SW 1271 (cell line): ENCODE results near the gene OR1J2.
"Not testable (repeated sequence)": the region's sequence is repeated elsewhere in the genome, so short reads cannot be mapped to it uniquely, and the experiment has no call there.

Experiments
- DNase-seq, 2 experiments: peaks; one replicate each; lab custom pipeline; 2025; lab: John Stamatoyannopoulos, UW

Gene OR1J2, protein sequence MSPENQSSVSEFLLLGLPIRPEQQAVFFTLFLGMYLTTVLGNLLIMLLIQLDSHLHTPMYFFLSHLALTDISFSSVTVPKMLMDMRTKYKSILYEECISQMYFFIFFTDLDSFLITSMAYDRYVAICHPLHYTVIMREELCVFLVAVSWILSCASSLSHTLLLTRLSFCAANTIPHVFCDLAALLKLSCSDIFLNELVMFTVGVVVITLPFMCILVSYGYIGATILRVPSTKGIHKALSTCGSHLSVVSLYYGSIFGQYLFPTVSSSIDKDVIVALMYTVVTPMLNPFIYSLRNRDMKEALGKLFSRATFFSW

DNA sequence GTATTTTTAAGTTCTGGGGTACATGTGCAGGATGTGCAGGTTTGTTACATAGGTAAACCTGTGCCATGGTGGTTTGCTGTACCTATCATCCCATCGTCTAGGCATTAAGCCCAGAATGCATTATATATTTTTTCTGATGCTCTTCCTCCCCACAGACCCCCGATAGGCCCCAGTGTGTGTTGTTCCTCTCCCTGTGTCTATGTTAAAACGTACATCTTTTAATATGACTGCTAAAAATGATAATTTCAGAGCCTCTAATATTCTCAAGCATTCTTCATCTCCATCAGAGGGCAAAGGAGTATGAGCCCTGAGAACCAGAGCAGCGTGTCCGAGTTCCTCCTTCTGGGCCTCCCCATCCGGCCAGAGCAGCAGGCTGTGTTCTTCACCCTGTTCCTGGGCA lies at the start of gene OR1J2:
Gene OR1J2 (plus strand): TSS at position 301 of the 400 bp plus-strand sequence. CDS start 0 bp downstream, at position 301.
- DNase-seq = no peak

DNA sequence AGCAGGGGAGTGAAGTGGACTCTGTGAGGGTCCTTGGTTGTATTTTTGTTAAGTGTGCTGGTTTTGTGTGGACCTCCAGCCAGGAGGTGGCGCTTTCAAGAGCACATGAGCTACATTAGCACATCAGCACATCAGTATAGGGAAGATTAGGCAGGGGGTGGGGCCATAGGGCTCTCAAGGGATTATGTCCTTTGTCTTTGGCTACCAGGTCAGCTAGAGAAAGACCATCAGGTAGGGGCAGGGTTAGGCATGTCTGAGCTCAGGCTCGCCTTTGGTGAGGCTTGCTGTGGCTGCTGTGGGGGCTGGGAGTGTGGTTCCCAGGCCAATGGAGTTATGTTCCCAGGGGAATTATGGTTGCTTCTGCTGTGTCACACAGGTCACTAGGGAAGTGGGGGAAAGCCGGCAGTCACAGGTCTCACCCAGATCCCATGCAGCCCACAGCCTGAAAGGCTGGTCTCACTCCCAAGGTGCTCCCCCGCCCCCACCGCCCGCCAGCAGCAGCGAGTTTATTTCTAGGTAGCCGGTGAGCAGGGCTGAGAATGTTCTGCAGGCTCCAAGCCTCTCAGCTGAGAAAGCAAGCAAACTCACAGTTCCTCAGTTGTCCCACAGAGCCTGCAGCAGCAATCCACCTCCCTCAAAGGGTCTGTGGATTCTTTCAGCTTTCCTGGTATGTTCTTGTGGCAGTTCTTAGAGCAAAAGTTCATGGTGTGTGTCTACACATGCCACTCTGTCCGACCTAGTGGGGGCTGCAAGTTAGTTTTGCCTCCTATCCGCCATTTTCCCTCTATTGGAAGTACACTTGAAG lies 46.6 kb upstream of the OR1J2 start:
- DNase-seq = peak in 1 of 2 experiments; percentile 23

DNA sequence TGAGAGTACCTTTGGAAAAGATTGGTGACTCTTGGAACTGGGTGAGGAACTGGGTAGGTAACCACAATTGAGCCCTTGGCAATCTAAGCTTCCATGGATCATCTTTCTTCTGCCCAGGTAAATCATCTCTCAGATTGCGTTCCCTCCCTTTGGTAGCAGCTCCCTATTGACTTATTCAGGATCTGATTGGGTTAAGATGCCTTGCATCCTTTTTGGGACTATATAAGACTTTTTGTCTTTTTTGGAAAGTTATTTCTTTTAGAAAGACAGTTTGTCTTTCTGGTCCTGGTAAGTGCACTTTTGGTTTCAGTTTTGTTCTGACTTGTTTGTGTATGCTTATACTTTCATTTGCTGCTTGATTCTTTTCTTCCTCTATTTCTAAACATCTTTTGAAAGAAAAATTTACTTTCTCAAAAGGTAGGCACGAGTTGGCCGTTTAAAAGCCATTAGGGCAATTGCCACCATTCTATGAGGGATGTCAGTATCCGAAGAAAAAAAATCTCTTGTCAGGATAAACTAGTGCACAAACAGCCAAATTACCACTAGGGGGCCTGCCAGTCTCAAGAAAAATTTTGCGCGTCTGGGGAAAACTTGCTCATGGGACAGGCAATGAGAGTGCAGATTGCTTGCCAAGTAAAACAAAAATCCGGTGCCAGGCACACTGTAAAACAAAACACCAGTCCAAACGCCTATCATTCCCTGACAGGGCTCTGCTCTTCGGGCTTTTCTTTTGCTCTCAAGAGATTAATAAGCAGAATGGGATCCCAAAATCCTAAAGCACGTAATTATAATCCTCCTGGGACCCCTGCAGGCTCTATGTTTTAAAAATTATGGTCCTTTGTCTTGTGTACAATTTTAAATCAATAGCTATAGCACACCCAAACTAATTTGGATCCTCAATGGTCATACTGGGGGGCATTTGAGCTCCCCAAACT lies 45.7 kb upstream of the OR1J2 start:
- DNase-seq = peak; percentile 48 to 82

DNA sequence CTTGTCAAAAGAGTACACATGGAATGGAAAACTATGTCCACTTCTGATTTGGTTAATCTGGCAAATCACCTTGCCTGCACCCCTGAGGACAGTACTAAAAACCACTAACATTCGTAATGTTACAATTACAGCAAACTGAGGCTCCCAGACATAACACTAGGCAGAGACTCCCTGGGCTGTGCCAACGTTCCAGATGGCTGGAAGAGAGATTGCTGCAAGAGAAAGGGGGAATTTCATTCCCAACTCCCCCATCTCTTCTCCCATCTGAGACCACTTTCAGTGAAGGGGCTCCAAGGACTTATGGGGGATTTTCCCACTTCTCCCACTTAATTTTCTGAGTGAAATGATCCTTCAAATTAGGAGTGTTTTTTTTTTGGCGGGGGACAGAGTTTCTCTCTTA lies 44.1 kb upstream of the OR1J2 start:
- no peak for DNase-seq

DNA sequence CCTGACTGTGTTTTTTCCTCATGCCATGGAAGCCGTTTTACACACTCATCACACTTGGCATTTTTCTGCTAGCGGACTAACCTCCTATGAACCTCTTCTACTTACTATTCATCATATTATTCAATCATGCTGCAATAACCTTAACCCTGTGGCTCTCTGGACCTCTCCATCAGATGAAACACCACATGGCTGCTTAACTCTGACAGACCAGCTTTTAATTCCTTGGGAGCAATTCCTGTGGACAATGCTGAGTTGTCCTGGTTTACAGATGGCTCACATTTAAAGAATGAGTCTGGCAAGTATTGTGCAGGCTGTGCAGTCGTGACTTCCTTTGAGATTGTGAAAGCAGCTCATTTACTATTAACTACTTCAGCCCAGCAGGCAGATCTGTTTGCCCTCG lies 41.9 kb upstream of the OR1J2 start:
- DNase-seq = no peak

DNA sequence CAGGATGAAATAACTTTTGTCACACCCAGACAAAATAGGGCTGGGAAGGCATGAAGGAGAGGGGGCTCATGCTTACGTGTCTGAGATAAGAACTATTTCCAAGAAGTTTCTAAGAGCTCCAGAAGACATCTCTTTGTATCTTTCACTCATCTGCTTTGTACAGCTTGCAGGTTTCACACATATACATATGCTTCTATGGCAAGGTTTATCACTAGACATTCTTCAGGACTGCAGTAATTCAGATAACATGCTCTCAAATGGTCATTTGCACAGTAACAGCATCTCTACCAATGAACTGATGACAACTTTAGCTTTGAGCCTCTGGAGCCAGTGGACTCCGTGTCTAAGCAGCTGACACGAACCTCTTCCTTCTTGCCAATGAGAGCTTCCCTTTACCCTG lies 36.0 kb upstream of the OR1J2 start:
- no peak for DNase-seq

DNA sequence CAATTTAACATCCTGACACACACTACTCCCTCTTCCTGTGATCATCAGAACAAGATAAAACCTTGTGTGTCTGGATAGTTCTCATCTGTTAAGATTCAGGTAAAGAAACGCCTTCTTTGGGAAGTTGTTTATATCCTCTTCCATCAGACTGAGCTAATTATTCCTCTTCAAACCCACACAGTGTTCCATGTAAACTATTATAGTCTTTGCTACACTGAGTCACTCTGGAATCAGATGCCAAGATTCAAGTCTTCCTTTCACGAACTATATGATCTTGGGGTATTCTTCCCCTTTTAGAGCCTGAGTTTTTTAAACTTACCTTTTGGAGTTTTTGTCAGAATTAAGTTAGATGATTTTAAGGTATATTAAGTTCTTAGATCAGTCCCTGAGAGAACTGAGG lies 34.9 kb upstream of the OR1J2 start:
- no peak for DNase-seq

DNA sequence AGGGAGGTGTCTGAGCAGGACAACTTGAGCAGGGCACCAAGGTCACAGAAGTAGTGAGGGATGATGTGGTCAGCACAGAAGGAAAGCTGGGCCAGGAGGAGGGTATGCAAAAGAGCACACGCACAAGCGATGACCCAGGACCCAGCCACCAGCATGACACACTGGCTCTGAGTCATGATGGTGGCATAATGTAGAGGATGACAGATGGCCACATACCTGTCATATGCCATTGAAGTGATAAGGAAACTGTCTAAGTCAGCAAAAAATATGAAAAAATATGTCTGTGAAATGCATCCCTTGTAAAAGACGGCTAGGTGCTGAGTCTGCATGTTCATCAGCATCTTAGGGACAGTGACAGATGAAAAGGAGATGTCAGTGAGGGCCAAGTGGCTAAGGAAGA lies 33.3 kb upstream of the OR1J2 start:
- DNase-seq = no peak

DNA sequence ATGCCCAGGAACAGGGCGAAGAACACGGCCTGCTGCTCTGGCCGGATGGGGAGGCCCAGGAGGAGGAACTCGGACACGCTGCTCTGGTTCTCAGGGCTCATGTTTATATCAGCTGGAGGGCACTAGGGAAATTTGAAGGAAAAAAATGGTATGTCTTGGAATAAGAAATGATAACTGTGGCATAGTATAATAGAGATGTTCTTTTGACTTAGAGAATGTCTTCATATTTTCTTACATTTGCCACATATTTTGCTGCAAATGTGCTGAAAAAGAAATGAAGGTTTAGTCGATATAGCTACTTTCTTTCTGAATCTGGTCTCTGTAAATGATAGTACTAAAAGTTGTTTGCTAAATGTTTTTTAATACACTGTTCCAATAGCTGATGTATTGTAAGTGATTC lies 32.8 kb upstream of the OR1J2 start, which contains the start of gene OR1J1:
Gene OR1J1 (minus strand): TSS at position 101 of the 400 bp plus-strand sequence. CDS start 0 bp downstream, at position 101.
- DNase-seq = no peak

DNA sequence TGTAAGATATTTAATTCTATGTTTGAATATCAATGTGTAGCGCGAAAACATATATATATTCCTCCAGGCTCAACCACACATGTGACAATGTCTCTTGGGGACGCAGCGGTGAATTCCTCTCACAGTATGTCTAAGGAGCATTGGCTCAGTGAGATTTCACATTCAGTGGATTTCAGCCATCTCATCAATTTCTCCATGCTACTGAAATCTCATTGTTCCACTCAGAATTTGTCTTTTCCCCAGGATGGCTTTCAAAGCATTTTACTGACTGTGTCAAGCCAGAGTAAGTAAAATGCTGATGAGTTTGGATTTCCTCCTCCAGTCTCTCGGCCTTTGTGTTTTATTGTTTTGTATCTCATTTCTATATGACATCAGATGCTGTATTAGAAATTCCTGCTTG lies 31.5 kb upstream of the OR1J2 start:
- no peak for DNase-seq

DNA sequence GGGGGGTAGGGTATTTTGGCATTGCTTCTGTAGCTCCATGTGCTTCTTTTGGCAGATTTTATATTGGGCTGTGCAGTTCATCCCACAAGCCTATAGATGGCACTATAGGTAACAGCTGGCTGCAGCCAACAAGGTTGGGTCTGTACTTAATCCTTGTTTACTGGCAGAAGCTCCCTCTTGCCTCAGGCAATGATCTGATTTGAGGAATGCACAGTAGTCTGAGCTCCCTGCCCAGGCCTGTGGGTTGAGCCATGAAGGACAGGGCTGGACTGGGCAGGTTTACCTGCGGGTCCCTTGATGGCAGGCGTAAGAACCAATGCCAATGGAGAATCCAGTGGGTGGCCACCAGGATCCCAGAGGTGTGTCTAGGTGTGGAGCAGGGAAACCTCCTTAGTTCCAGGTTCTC lies 11.7 kb upstream of the OR1J2 start:
- peak in 1 of 2 experiments; percentile 29 for DNase-seq

DNA sequence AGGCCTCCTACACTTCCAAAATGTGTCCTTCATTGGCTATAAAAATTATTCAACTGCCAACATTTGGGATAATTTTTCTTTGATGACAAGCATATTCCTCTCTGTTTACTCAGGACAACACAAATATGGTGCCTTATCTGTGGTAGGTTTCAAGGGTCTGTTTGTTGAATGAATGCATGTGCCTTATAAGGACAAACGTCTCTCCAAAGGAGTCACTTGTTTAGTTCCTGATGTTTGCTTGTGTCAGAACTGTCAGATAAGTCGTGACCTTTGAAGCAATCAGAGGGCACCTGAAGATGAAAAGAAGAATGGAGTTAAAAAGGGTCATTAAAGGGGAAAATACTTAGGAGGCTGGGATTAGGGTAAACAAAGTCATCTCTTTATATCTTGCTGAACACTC lies 3.6 kb upstream of the OR1J2 start:
- DNase-seq = no peak

DNA sequence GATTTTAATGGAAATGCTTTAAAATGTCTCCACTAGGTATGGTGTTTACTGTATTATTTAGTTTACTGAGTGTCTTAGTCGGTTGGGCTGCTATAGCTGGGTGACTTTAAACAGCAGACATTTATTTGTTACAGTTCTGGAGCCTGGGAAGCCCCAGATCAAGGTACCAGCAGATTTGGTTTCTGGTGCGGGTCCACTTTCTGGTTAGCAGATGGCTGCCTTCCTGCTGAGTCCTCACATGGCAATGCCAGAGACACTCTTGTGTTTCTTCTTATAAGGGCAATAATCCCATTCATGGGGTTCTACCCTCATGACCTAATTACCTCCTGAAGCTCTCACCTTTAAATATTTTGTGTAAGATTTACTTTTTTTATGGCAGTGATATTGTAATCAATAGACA lies 7.6 kb downstream of the OR1J2 start:
- DNase-seq = no peak

DNA sequence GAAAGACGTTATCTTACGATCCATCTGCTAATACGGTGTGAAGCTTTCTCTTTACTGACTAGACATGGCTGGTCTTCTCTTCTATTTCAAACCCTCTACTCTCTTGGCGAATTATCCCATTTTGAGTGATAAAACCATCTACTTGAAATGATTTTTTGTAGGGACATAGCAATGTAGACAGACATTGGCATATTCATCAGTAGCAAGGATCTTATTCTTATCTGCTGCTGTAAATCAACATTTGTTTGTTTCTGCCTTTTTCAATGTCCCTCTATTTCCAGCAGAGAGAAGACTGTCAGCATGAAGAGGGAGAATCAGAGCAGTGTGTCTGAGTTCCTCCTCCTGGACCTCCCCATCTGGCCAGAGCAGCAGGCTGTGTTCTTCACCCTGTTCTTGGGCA lies 8.2 kb downstream of the OR1J2 start, which contains the start of gene OR1J4:
Gene OR1J4 (plus strand): TSS at position 301 of the 400 bp plus-strand sequence. CDS start 0 bp downstream, at position 301.
- no peak for DNase-seq

DNA sequence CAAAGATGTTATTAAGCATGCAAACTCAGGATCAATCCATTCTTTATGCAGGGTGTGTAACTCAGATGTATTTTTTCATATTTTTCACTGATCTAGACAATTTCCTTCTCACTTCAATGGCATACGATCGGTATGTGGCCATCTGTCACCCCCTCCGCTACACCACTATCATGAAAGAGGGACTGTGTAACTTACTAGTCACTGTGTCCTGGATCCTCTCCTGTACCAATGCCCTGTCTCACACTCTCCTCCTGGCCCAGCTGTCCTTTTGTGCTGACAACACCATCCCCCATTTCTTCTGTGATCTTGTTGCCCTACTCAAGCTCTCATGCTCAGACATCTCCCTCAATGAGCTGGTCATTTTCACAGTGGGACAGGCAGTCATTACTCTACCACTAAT lies 8.8 kb downstream of the OR1J2 start:
- no peak for DNase-seq

DNA sequence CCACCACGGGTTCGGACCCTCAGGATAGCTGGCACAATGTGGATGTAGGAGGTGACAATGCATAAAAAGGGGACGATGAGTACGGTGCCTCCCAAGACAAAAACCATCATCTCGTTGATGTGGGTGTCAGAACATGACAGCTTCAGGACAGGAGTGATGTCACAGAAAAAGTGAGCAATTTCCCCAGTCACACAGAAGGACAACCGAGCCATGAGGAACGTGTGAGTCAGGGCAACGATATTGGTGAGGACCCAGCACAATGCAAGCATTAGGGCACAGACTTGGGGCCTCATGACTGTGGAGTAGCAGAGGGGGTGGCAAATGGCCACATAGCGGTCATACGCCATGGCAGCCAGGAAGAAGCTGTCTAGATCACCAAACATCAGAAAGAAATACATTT lies 16.0 kb downstream of the OR1J2 start:
- DNase-seq = no peak

DNA sequence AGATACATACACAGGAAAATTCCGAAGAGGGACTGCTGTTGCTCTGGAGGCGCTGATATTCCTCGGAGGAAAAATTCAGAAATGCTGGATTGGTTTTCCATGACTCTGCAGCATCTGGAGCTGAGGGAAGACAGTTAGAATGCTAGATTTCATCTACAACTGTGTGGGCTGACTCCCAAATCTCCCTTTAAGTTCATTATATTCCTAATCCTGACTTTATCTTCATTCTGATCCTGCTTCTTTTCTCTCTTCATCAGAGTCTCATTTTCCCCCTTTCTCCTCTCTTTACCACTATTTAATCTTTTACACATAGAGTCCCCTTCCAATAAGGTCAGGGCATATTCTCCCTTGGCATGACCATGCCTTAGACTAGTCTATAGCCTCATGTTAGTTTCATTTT lies 16.6 kb downstream of the OR1J2 start, which contains the start of gene OR1N1:
Gene OR1N1 (minus strand): TSS at position 101 of the 400 bp plus-strand sequence. CDS start 0 bp downstream, at position 101.
- DNase-seq = no peak

DNA sequence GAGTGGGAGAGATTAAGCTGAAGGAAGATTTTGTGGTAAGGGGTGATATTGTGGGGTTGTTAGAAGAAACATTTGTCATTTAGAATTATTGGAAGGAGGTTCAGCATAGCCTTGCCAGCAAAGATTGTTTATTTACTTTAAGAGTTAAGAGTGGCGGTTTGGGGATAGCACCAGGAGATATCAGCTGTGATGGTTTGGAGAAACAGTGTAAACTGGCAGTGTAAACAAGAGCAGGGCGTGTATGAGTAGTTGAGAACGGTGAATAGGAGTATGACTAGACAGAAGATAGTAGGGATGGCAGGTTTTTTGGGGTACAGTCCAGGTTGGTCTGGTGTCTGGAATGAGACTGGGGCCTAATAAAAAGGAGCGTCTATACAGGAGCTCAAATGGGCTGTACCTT lies 20.6 kb downstream of the OR1J2 start:
- DNase-seq = not testable (repeated sequence)

DNA sequence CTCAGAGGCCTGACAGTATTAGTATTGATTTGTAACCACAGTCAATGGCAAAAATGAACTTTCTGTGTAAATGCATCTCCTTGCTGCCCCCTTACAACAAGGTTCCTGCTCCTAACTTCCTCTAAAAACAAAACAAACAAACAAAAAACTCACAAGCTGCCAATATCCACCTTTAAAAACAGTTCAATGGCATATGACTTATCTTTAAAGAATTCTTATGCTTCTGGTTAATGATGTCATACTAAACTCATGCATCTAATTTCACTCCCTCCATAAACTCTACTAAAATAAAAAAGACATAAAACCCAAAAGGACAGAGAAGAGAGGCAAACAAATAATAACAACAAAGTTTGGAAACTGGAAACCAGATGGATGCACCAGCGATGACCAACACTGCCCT lies 25.5 kb downstream of the OR1J2 start:
- no peak for DNase-seq

DNA sequence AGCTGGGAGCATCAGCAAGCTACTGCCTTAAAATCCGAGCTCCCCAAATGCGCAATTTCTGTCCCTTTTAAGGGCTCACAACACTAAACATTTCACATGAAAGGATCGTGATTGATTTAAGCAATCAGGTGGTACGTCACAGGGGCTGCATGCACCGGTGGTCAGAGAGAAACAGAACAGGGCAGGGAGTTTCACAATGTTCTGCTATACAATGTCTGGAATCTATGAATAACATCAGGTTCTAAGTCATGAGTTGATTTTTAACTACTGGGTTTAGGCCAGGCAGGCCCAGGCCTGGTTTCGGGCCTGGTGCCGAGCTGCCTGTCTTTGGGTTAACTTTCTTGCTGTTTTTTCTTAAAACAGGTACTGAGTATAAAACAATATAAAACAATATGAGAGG lies 26.5 kb downstream of the OR1J2 start:
- not testable (repeated sequence) for DNase-seq

DNA sequence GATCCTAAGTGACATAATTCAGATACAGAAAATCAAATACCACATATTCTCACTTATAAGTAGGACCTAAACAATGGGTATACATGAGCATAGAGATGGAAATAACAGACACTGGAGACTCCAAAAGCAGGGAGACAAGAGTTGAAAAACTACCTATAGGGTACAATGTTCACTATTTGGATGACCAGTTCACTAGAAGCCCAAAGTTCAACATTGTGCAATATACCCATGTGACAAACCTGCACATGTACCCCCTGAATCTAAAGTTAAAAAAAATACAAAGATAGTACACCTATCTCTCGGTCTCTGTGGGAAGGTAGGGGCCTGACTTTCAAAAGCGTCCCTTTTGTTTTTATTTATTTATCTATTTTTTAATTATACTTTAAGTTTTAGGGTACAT lies 28.2 kb downstream of the OR1J2 start:
- no peak for DNase-seq

DNA sequence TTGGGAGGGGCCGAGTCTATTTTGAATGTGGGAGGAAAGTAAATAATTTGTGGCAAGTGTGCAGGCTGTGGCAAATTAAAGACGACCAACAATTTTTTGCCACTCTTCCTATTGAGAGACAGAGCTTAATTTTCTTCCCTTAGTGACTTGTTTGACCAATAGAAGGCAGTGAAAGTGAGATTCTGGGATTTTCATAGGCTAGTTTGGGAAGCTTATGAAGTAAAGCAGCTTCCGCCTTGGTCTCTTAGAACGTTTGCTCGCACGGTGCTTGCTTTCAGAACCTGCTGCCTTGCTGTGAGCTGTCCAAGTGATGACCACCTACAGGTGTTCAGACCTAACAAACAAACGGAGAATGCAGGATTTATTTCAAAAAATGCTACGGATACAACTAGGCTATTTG lies 35.6 kb downstream of the OR1J2 start:
- no peak for DNase-seq
